ENCODE data around the gene ACTBL2.

ACTBL2 gene

GRCh38 chr5:57448287-57448686 lies 34.3 kb downstream of the ACTBL2 start:
- DNase-seq: no peak

DNA sequence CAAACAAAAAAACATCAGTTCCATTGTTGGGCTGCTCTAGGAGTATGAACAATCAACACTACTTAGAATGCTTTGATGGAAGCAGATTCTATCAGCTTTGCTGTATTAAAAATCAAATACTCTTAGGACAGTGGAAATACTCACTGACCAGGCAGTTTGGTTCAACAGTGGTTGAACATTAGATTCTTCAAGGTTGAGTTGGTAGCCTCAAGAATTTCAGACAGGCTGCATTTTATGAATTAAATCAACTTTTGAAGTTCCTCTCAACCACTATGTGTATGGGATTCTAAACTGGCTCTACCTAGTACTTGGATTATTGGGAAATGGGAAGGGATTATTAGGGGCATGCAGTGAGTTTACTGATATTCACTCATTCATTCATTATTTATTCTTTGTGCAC lies 35.0 kb downstream of the ACTBL2 start:
- DNase-seq: no peak

GRCh38 chr5:57446966-57447365 lies 35.6 kb downstream of the ACTBL2 start:
- no peak for DNase-seq

GRCh38 chr5:57445705-57446037 lies 36.9 kb downstream of the ACTBL2 start:
- DNase-seq: no peak

DNA sequence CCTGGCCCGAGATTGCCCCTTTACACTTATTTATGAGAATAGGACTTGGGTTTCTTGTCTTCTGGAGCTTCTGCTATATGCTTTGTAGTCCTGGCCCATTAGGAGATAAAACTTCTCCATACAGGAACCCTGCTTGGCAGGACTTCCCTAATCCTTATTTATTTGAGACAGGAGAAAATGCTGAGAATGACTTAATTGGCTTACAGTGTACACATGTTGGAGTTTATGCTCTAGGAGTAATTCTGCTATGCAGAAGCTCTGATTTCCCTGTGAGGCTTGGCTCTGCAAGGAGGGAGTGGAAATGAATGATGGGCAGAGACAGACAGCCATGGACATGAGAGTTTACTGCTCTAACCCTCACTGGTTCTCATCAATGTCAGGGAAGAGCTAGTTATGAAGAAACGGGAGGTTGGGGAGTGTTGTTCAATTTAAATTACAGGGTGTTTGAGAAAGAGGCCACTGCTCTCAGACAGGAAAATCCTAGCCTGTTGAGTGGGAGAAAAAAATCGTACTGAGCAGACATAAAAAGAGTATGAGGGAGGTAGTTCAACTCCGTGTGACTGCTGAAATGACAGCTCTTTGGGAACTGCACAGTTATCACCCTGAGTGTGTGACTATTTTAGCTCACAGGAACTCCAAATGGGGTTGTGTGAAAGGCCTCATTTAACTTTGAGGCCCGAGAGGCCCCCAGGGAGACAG lies 37.5 kb downstream of the ACTBL2 start:
- no peak for DNase-seq

DNA sequence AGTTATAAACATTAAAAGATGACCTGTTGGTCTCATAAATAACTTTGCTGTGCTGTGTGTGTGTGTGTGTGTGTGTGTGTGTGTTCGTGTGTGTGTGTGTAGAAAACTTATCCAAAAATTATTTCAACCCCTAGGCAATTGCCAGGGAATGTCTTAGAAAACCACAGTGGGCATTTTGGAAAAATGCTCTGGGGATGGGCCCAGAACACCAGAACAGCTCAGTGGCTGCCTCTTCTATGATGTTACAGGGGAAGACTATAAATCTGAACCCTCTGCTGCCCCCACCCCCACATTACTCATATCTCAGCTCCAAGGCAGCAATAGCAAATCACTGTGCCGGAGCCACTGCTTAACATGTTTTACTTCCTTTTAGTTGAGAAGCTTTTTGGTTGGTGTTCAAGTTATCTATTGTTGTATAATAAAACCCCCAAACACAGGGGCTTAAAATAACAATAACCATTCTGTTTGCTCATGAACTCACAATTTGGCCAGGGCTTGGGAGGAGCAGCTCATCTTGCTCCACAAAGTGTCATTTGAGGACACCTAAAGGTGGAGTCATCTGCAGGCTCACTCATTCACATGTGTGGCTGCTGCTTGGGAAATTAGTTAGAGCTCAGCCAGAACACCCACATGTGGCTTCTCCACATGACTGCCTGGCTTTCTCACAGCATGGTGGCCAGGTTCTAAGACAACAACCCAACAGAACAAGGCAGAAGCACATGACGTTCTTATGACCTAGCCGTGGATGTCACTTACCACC lies 40.4 kb downstream of the ACTBL2 start:
- DNase-seq: no peak

DNA sequence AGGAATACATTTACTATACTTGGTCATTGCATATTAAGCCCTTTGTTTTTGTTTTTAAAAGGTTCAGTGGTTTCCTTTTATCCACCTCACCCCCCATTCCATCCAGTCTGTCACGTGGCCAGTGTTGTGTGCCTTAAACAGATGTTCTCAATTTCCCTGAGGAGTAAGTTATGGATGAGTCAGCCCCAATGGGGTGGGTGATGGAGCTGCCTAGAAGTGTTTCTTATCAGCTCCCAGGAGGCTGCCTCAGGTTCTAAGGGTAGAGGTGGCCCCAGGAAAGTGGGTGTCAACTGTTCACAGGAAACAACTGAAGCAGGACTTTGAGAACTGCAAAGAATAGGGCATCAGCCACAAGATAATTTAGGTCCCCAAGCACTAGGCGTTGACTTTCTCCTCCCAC lies 41.1 kb downstream of the ACTBL2 start:
- no peak for DNase-seq

DNA sequence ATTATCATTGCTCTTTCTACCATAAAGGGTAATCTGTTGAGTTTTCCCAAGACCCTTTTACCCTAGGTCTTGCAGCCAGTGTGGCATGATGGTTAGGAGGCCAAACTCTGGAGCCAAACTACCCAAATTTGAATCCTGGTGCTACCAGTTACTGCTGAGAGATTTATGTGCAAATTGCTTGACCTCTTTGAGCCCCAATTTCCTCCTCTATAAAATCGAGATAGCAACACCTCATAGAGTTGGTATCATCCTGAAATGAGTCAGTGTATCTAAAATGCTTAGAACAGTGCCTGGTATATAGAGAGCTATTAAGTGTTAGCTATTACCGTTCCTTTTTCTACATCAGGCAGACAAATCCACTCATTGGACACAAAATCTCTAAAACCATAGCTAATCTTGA lies 43.0 kb downstream of the ACTBL2 start:
- no peak for DNase-seq

GRCh38 chr5:57437976-57438805 lies 44.4 kb downstream of the ACTBL2 start:
- no peak for DNase-seq

DNA sequence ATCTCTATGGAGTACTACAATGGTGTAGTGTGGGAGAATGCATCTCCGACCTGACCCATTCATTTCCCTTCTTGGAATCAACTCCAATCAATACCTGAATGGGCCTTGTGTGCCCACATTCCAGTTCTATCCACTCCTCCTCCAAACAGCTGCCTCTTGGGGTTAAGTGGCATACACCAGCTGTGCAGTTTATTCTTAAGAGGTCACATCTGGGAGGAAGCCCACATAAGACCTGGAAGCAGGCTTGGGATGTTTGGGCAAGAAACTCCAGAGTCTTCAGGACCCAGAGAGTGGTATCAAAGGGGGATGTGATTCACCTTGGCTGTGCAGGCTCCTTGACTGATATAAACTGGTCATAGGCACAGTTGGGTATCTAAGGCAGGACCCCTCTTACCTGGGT lies 46.0 kb downstream of the ACTBL2 start:
- no peak for DNase-seq

- no peak for DNase-seq
These were observed 46.9 kb downstream of the ACTBL2 start for GRCh38 chr5:57435701-57436134.

GRCh38 chr5:57434683-57435082 lies 47.9 kb downstream of the ACTBL2 start:
- no peak for DNase-seq

- no peak for DNase-seq
These were observed 48.4 kb downstream of the ACTBL2 start for GRCh38 chr5:57434227-57434640.

DNA sequence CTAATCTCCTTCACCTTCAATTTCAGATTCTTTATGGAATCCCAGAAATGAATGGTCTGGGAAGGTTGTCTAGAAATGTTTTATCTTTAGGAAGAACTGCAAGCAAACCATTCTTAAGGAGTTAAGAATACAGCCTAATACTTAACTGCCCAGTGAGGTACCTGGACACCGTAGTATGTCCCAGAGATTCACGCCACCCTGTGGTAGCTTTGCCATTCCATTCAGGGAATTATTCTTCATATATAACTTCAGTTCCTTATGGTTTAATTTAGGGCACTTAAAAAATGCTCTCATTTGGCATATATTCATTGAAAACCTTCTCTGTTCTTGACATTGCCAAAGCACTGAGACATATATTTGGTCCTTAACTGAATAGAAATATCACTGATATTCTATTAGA lies 49.7 kb downstream of the ACTBL2 start:
- DNase-seq: no peak

- DNase-seq: no peak
These were observed 50.9 kb downstream of the ACTBL2 start for GRCh38 chr5:57431759-57432158.
